NB4 (cell line): Measurements from ENCODE around the gene ISY1.

Source experiments
- DNase-seq: peaks from one replicate; pipeline ENCODE4 v3.0.0; 2010; ENCODE audit warnings: low read depth
- H3K4me3 ChIP-seq: one replicate; pipeline ENCODE4 v1.5.1; 2011; ENCODE audit warnings: mild to moderate bottlenecking, low read depth, low read length, moderate library complexity
- CTCF ChIP-seq: IDR thresholded peaks from one replicate; pipeline ENCODE4 v1.5.1; 2012; ENCODE audit warnings: low read depth, low read length
- MAX ChIP-seq: IDR thresholded peaks from 2 replicates; pipeline ENCODE4 v1.6.1; 2011; ENCODE audit warnings: low read depth, low read length
- MYC ChIP-seq: IDR thresholded peaks from 2 replicates; pipeline ENCODE4 v1.6.1; 2011; ENCODE audit warnings: low read depth, low read length
- POLR2A ChIP-seq: IDR thresholded peaks from 2 replicates; pipeline ENCODE4 v1.6.1; 2011; ENCODE audit warnings: mild to moderate bottlenecking; ENCODE audit not compliant: insufficient read length; ENCODE audit errors: extremely low read depth

Gene ISY1

GRCh38 chr3:129085165-129085715 is 75.6 kb downstream of the ISY1 start:
- TF ChIP-seq CTCF (no peak), MAX (no peak), POLR2A (no peak), MYC (no peak)
- no peak for DNase-seq

GRCh38 chr3:129084501-129084900 is 76.4 kb downstream of the ISY1 start:
- peak; percentile 21 for DNase-seq

More at GRCh38 chr3:129085165-129085715, 75.6 kb downstream of the ISY1 start:
- no peak overlapping the region for H3K4me3 ChIP-seq

GRCh38 chr3:129082026-129082425 is 78.8 kb downstream of the ISY1 start:
- no peak for DNase-seq
- no peak overlapping the region for H3K4me3 ChIP-seq
- TF ChIP-seq CTCF (no peak), POLR2A (no peak), MAX (no peak), MYC (no peak)

More at GRCh38 chr3:129084501-129084900, 76.4 kb downstream of the ISY1 start:
- H3K4me3 ChIP-seq = no peak overlapping the region
- TF ChIP-seq POLR2A (no peak), MAX (no peak), CTCF (no peak), MYC (no peak)

GRCh38 chr3:129081503-129081902 is 79.4 kb downstream of the ISY1 start:
- TF ChIP-seq MYC (no peak), MAX (no peak), POLR2A (no peak), CTCF (no peak)
- no peak overlapping the region for H3K4me3 ChIP-seq
- no peak for DNase-seq

GRCh38 chr3:129078510-129078909 is 82.4 kb downstream of the ISY1 start:
- no peak for DNase-seq
- no peak overlapping the region for H3K4me3 ChIP-seq
- TF ChIP-seq MYC = no peak
- TF ChIP-seq CTCF = no peak
- no peak for TF ChIP-seq POLR2A
- no peak for TF ChIP-seq MAX
